ENCODE results near the gene CTDSPL. TPM values are rescaled to one million over a fixed set of nuclear protein-coding genes. Genes with fewer than 3 reads are reported as not detected.
A peak's percentile ranks its signal among the peaks of the same experiment; 100 is the strongest.

The CTDSPL gene
- total and polyA plus RNA-seq, 2 of the 13 experiments (the other 11 are each of a cell fraction or from before 2014, with no cell fraction given): 26.1 to 142 TPM

DNA sequence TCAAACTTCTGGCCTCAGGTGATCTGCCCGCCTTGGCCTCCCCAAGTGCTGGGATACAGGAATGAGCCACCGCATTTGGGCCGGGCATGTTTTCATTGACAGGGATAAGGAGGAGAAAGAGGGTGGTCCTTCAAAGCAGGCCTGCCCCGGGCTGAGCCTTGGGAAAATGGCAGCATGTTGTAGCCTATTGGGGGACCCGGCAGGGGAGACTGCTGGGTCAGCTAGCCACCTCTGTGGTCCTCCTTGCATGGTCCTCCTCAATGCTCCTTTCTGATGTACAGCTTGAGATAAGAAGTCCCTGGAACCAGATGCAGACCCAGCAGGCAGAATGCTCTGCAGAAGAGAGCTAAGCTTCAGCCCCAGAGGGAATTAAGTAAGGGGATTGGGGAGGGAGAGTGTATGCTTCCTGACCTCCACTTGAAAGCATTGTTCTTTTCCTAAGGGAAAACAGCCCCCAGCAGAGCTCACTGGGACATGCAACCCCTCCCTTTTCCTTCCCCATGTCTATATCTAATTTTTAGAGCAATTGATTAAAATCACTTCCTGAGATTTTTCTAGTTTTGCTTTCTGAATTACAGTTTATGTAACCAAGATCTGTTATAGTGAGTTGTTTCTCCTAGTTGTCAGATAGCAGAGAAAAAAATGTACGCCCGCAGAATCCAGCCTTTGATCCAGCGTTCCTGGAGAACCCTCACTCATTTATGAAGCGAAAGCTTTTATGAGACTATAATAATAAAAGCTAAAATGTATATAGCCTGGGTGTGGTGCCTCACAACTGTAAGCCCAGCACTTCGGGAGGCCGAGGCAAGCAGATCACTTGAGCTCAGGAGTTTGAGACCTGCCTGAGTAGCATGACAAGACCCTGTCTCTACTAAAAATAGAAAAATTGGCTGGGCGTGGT, 80.2 kb downstream of the CTDSPL start (continued):
- TF ChIP-seq ZSCAN21 (CRISPR knock-in tag; IDR thresholded peaks at IDR 0.05; ENCODE audit: borderline replicate concordance) (no peak), ZNF614 (CRISPR knock-in tag; IDR thresholded peaks at IDR 0.05; ENCODE audit: borderline replicate concordance) (no peak), DR1 (CRISPR knock-in tag; IDR thresholded peaks at IDR 0.05) (no peak), ZBTB44 (CRISPR knock-in tag; IDR thresholded peaks at IDR 0.05) (no peak), ZBTB2 (CRISPR knock-in tag; IDR thresholded peaks at IDR 0.05; ENCODE audit: low read depth) (no peak), BATF2 (CRISPR knock-in tag; IDR thresholded peaks at IDR 0.05) (no peak), ZNF30 (CRISPR knock-in tag; IDR thresholded peaks at IDR 0.05) (no peak)

- Histone ChIP-seq H2AFZ (ENCODE audit: low read length) (no peak overlapping the region), H3K27ac (ENCODE audit: extremely low read length, insufficient read depth, low read length) (no peak overlapping the region), H3K79me2 (ENCODE audit: insufficient read depth, low read length) (peaks cover 63% of the 10 kb centered on the region), H3K4me2 (ENCODE audit: low read depth, low read length) (no peak overlapping the region), H3K4me1 (ENCODE audit: insufficient read depth, low read length) (peaks cover 77% of the 10 kb centered on the region), H3K4me3 (replicated peaks in 1 of 3; ENCODE audit: insufficient read depth in 1 of 3, low read depth in 2 of 3, low read length in 3 of 3) (no peak overlapping the region), H3K9ac (ENCODE audit: insufficient read depth, low read depth, low read length) (no peak overlapping the region), H4K20me1 (ENCODE audit: insufficient read depth, low read length) (no peaks in the 10 kb centered on the region), H3K36me3 (replicated peaks in 1 of 2; ENCODE audit: control insufficient read depth in 1 of 2, insufficient read depth in 2 of 2, low read length in 2 of 2) (peaks cover 16 to 19% of the 10 kb centered on the region in 2 experiments; a peak in 4 of 5 replicates), H3K27me3 (ENCODE audit: control insufficient read depth in 1 of 2, insufficient read depth in 2 of 2, low read length in 2 of 2) (no peaks in the 10 kb centered on the region), H3K9me3 (ENCODE audit: low read length) (no peaks in the 10 kb centered on the region)
- DNase-seq (ENCODE audit: low spot score) (no peak), FAIRE-seq (no peak), ATAC-seq (no peak)
- in situ Hi-C loops (cut with HindIII; ENCODE audit: extremely low pct_ligation_motif_present, low pct_unique_long_range_greater_than_20kb) (no loop called here), intact Hi-C loops (cut with micrococcal nuclease; ENCODE audit: unreplicated experiment) (no loop called here)
- WGBS (ENCODE audit: low lambda C conversion rate): 98% methylated on average over 2 of the region's 2 CpGs
- no TSS peak for BruUV-seq (replicated peaks)
- peak; percentile 55 for TF ChIP-seq ZNF629 (CRISPR knock-in tag; conservative IDR thresholded peaks at IDR 0.05)
- TF ChIP-seq CAMTA2 (CRISPR knock-in tag; IDR thresholded peaks at IDR 0.05; ENCODE audit: borderline replicate concordance): no peak
- POLR2A ChIA-PET: no interaction called here
- CTCF ChIA-PET (ENCODE audit: low intra/inter-chr PET ratio, low total read pairs): no interaction called here
Observed at GRCh38 chr3:37942646-37943045, 81.0 kb downstream of the CTDSPL start.

Data from HepG2 (cell line).